ENCODE measurements around the gene PTPN1. TPM values are rescaled to one million over a fixed set of nuclear protein-coding genes. Genes with fewer than 3 reads are reported as not detected.

Gene PTPN1
- total RNA-seq, 1 experiment from 2014 or later: 30.8 TPM

GRCh38 chr20:50629670-50630045 lies 119.5 kb downstream of the PTPN1 start:
- H2BK120ac ChIP-seq (ENCODE audit: low read depth, low read length, poor library complexity, severe bottlenecking): no peak overlapping the region
- no peaks in the 10 kb centered on the region; a peak in 1 of 5 replicates for H3K9me3 Mint-ChIP-seq
- H4K91ac ChIP-seq (ENCODE audit: insufficient read length, low read depth, low read length): no peak overlapping the region
- H3K4me2 ChIP-seq (ENCODE audit: insufficient read depth, insufficient read length, low read length): no peak overlapping the region
- no peaks in the 10 kb centered on the region for H3K79me1 ChIP-seq (ENCODE audit: insufficient read depth, low read depth, low read length, poor library complexity, severe bottlenecking)
- no peak overlapping the region for H4K5ac ChIP-seq (ENCODE audit: insufficient read length, low read depth, low read length)
- no peak overlapping the region for H2BK15ac ChIP-seq (ENCODE audit: low read depth, low read length)
- no peaks in the 10 kb centered on the region for H4K20me1 ChIP-seq (ENCODE audit: control insufficient read depth, insufficient read depth, insufficient read length)
- H3K56ac ChIP-seq (ENCODE audit: insufficient read length, low read depth, low read length): no peak overlapping the region
- no peaks in the 10 kb centered on the region for H3K9me3 ChIP-seq (ENCODE audit: control insufficient read depth, low read depth, low read length)
- H3K23me2 ChIP-seq (ENCODE audit: insufficient read length, low read depth, low read length, poor library complexity, severe bottlenecking): no peaks in the 10 kb centered on the region
- no peak overlapping the region for H3K4ac ChIP-seq (ENCODE audit: low read depth, low read length)
- H2AFZ ChIP-seq (ENCODE audit: low read length): no peak overlapping the region
- no peak overlapping the region for H3T11ph ChIP-seq (ENCODE audit: low read length)
- H3K4me3 Mint-ChIP-seq: no peak overlapping the region
- no peak overlapping the region for H3K27ac Mint-ChIP-seq
- no peak overlapping the region for H2BK20ac ChIP-seq (ENCODE audit: low read depth, low read length, poor library complexity, severe bottlenecking)
- no peaks in the 10 kb centered on the region; the same call in 1 of the 2 replicates for H3K4me1 ChIP-seq (ENCODE audit: insufficient read depth, low read length)
- peaks cover 4% of the 10 kb centered on the region; the same call in 1 of the 2 replicates for H3K27me3 Mint-ChIP-seq (ENCODE audit: low read depth)
- no peaks in the 10 kb centered on the region for H3K36me3 Mint-ChIP-seq (ENCODE audit: insufficient read depth in 1 of 3, low read depth in 3 of 3)
- H2BK12ac ChIP-seq (ENCODE audit: insufficient read length, low read depth, low read length): no peak overlapping the region
- H3K14ac ChIP-seq (ENCODE audit: insufficient read depth, low read length): no peak overlapping the region
- H4K8ac ChIP-seq (replicated peaks; ENCODE audit: insufficient read length, low read depth, low read length): no peak overlapping the region
- no peaks in the 10 kb centered on the region for H3K79me2 ChIP-seq (ENCODE audit: insufficient read depth, low read length)
- TF ChIP-seq, protein P1, sequence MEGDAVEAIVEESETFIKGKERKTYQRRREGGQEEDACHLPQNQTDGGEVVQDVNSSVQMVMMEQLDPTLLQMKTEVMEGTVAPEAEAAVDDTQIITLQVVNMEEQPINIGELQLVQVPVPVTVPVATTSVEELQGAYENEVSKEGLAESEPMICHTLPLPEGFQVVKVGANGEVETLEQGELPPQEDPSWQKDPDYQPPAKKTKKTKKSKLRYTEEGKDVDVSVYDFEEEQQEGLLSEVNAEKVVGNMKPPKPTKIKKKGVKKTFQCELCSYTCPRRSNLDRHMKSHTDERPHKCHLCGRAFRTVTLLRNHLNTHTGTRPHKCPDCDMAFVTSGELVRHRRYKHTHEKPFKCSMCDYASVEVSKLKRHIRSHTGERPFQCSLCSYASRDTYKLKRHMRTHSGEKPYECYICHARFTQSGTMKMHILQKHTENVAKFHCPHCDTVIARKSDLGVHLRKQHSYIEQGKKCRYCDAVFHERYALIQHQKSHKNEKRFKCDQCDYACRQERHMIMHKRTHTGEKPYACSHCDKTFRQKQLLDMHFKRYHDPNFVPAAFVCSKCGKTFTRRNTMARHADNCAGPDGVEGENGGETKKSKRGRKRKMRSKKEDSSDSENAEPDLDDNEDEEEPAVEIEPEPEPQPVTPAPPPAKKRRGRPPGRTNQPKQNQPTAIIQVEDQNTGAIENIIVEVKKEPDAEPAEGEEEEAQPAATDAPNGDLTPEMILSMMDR (conservative IDR thresholded peaks at IDR 0.05): no peak
- H3K27me3 ChIP-seq (ENCODE audit: insufficient read depth, low read length): no peaks in the 10 kb centered on the region
- H3K23ac ChIP-seq (ENCODE audit: insufficient read length, low read depth, low read length): no peak overlapping the region
- H2AK5ac ChIP-seq (ENCODE audit: insufficient read length, low read length): no peak overlapping the region
- no peak overlapping the region for H2BK5ac ChIP-seq (ENCODE audit: insufficient read length, low read length)
- no peak overlapping the region for H3K9ac ChIP-seq (ENCODE audit: extremely low read depth, insufficient read length, low read length)
- DNase-seq: no peak
- no CpG with 5 or more reads among the region's 7 CpGs for WGBS (ENCODE audit: extremely low coverage, insufficient read length, low lambda C conversion rate)
- H3K4me1 Mint-ChIP-seq: peaks cover 14 to 28% of the 10 kb centered on the region in 2 experiments
- H3K18ac ChIP-seq (ENCODE audit: insufficient read length, low read depth, low read length): no peak overlapping the region
- no peak overlapping the region for H3K27ac ChIP-seq (ENCODE audit: insufficient read length, low read depth, low read length)
